IPS-NIHi7 (cell line): Measurements from ENCODE around the gene SLC18B1.
"Not testable (repeated sequence)": the region's sequence is repeated elsewhere in the genome, so short reads cannot be mapped to it uniquely, and the experiment has no call there.

Experiments used
- DNase-seq: peaks from one replicate; pipeline ENCODE4 v3.0.0; 2012; ENCODE audit warnings: mixed read lengths; ENCODE audit errors: extremely low spot score

The SLC18B1 gene

GRCh38 chr6:132798869-132799538 is 567 bp upstream of the SLC18B1 start:
- DNase-seq = peak; percentile 72

GRCh38 chr6:132795461-132795860 is 3.0 kb downstream of the SLC18B1 start:
- DNase-seq = no peak

GRCh38 chr6:132792510-132792909 is 5.9 kb downstream of the SLC18B1 start:
- no peak for DNase-seq

GRCh38 chr6:132790450-132790849 is 8.0 kb downstream of the SLC18B1 start:
- DNase-seq = no peak

- no peak for DNase-seq
These were observed 9.1 kb downstream of the SLC18B1 start for GRCh38 chr6:132789396-132789776.

GRCh38 chr6:132788658-132789395 is 9.6 kb downstream of the SLC18B1 start:
- no peak for DNase-seq

GRCh38 chr6:132785936-132786335 is 12.5 kb downstream of the SLC18B1 start:
- no peak for DNase-seq

GRCh38 chr6:132780770-132781371 is 17.6 kb downstream of the SLC18B1 start:
- no peak for DNase-seq

GRCh38 chr6:132777881-132778280 is 20.6 kb downstream of the SLC18B1 start:
- not testable (repeated sequence) for DNase-seq

GRCh38 chr6:132768051-132768517 is 30.4 kb downstream of the SLC18B1 start:
- peak; percentile 85 for DNase-seq

- DNase-seq = no peak
These were observed 32.9 kb downstream of the SLC18B1 start for GRCh38 chr6:132765560-132765959.

GRCh38 chr6:132764370-132764769 is 34.1 kb downstream of the SLC18B1 start:
- DNase-seq = peak; percentile 22

- DNase-seq = no peak
These were observed 35.2 kb downstream of the SLC18B1 start for GRCh38 chr6:132763269-132763668.

GRCh38 chr6:132760256-132760655 is 38.2 kb downstream of the SLC18B1 start:
- DNase-seq = no peak

GRCh38 chr6:132758689-132759088 is 39.7 kb downstream of the SLC18B1 start:
- no peak for DNase-seq

- no peak for DNase-seq
These were observed 46.2 kb downstream of the SLC18B1 start for GRCh38 chr6:132752255-132752654.

- no peak for DNase-seq
These were observed 46.6 kb downstream of the SLC18B1 start for GRCh38 chr6:132751828-132752227.

- DNase-seq = no peak
These were observed 47.1 kb downstream of the SLC18B1 start for GRCh38 chr6:132751306-132751705.

GRCh38 chr6:132750455-132751248 is 47.8 kb downstream of the SLC18B1 start:
- DNase-seq = no peak

GRCh38 chr6:132749111-132749510 is 49.3 kb downstream of the SLC18B1 start:
- no peak for DNase-seq

- no peak for DNase-seq
These were observed 50.0 kb downstream of the SLC18B1 start for GRCh38 chr6:132748446-132748845.

GRCh38 chr6:132746048-132746447 is 52.4 kb downstream of the SLC18B1 start:
- no peak for DNase-seq
